Thyroid gland (tissue), 4 donors: ENCODE measurements around the gene YIPF6.

Experiments
- CTCF ChIP-seq, 6 experiments: fragments of 200-600 bp in 3 of 6; fragments of 450-650 bp in 3 of 6; sonication (generic) in 3 of 6; IDR thresholded peaks; one replicate each; pipeline ENCODE4 v1.5.1; 2016 to 2019; ENCODE audit warnings: antibody characterized with exemption in 6 of 6, mild to moderate bottlenecking in 2 of 6, inconsistent platforms in 1 of 6, moderate library complexity in 1 of 6
- POLR2A ChIP-seq, 2 donors: fragments of 450-650 bp; IDR thresholded peaks; one replicate each; pipeline ENCODE4 v1.6.1; 2017; ENCODE audit warnings: antibody characterized with exemption in 2 of 2, mild to moderate bottlenecking in 2 of 2, moderate library complexity in 1 of 2

- TF ChIP-seq CTCF (IDR thresholded peaks at IDR 0.05) (no peak), POLR2A (IDR thresholded peaks at IDR 0.05) (peak in 1 of 2 donors; percentile 87)
Measured at GRCh38 chrX:68498508-68499379, at the start of gene YIPF6.
